K562 (cell line): ENCODE results near the gene C19orf67. TPM values are rescaled to one million over a fixed set of nuclear protein-coding genes. Genes with fewer than 3 reads are reported as not detected.

Experiments
- ATAC-seq: fragments of 200-7000 bp; cut with Tn5 transposase; 3 replicates; pipeline ENCODE4 v1.9.1; 2020; ENCODE audit warnings: moderate library complexity
- BruUV-seq: library from RNA; stranded (reverse); fragments of 400-500 nt; replicated peaks from 2 replicates; lab custom pipeline; 2021; lab: Mats Ljungman, UMichigan
- CTCF ChIA-PET: fragments of 300-600 bp; formaldehyde crosslinking; extraction: SDS; loops from one replicate; lab custom pipeline; 2021; ENCODE audit warnings: low intra/inter-chr PET ratio; lab: Yijun Ruan, JAX
- POLR2A ChIA-PET: fragments of 300-600, 350-650 bp; sonication (Branson Sonifier 250); formaldehyde crosslinking; extraction: SDS; loops from one replicate; lab custom pipeline; 2021; ENCODE audit warnings: antibody characterized with exemption, inconsistent platforms; lab: Yijun Ruan, JAX
- DNase-seq, 4 experiments: peaks; one replicate each; pipeline versions ENCODE4 v3.0.0 to v3.0.0-alpha.2; 2011 to 2018; ENCODE audit warnings: low spot score in 3 of 4, mixed read lengths in 3 of 4; ENCODE audit errors: extremely low read depth in 1 of 4
- FAIRE-seq: peaks from 2 replicates; lab custom pipeline; 2011; peaks lifted over from hg19 to GRCh38; lab: Jason Lieb, UNC
- H2AFZ ChIP-seq: 2 replicates; pipeline ENCODE4 v1.6.0; 2011; ENCODE audit warnings: low read depth, low read length, control low read depth, inconsistent platforms
- H3K27ac ChIP-seq: fragments of 200-600 bp; 3 replicates; pipeline ENCODE4 v1.8.0; 2011; ENCODE audit warnings: low read depth, mild to moderate bottlenecking, control low read depth, inconsistent platforms, low read length, moderate library complexity, mixed read lengths; ENCODE audit errors: extremely low read depth
- H3K27me3 ChIP-seq, 2 experiments: fragments of 300-600 bp in 1 of 2; 2 replicates in 1 of 2; 3 replicates in 1 of 2; pipeline versions ENCODE4 v1.6.0 to v1.8.0; 2011; ENCODE audit warnings: inconsistent platforms in 2 of 2, low read length in 2 of 2, mild to moderate bottlenecking in 1 of 2, mixed read lengths in 1 of 2, moderate library complexity in 1 of 2; ENCODE audit not compliant: control insufficient read depth in 2 of 2, insufficient read depth in 2 of 2
- H3K36me3 ChIP-seq: fragments of 300-600 bp; 3 replicates; pipeline ENCODE4 v1.8.0; 2011; ENCODE audit warnings: mild to moderate bottlenecking, low read length, inconsistent platforms; ENCODE audit not compliant: control insufficient read depth, insufficient read depth
- H3K4me1 ChIP-seq, 2 experiments: fragments of 200-600 bp in 1 of 2; replicated peaks in 1 of 2; 2 replicates in 1 of 2; 3 replicates in 1 of 2; pipeline versions ENCODE4 v1.5.1 to v1.8.0; 2011; ENCODE audit warnings: inconsistent platforms in 2 of 2, low read length in 2 of 2, mild to moderate bottlenecking in 1 of 2, mixed read lengths in 1 of 2, moderate library complexity in 1 of 2; ENCODE audit not compliant: control insufficient read depth in 2 of 2, insufficient read depth in 2 of 2
- H3K4me2 ChIP-seq: 2 replicates; pipeline ENCODE4 v1.6.1; 2011; ENCODE audit warnings: low read length, control low read depth, inconsistent platforms, mixed read lengths; ENCODE audit not compliant: insufficient read depth
- H3K4me3 ChIP-seq: fragments of 200-600 bp; sonication (generic), shearing (Covaris generic); 2 replicates; pipeline ENCODE4 v1.5.1; 2016; ENCODE audit warnings: control low read depth, inconsistent platforms
- H3K79me2 ChIP-seq: fragments of 200-600 bp; 3 replicates; pipeline ENCODE4 v1.8.0; 2011; ENCODE audit warnings: low read length, inconsistent platforms; ENCODE audit not compliant: control insufficient read depth, insufficient read depth
- H3K9ac ChIP-seq, 2 experiments: 2 replicates each; pipeline versions ENCODE4 v1.6.0 to v1.6.1; 2011; ENCODE audit warnings: low read depth in 2 of 2, low read length in 2 of 2, control low read depth in 1 of 2, inconsistent platforms in 1 of 2, mild to moderate bottlenecking in 1 of 2, mixed read lengths in 1 of 2; ENCODE audit not compliant: insufficient read depth in 1 of 2
- H3K9me1 ChIP-seq: one replicate; pipeline ENCODE4 v1.6.0; 2011; ENCODE audit warnings: inconsistent platforms, mild to moderate bottlenecking, low read length, moderate library complexity; ENCODE audit not compliant: control insufficient read depth, insufficient read depth
- H3K9me3 ChIP-seq: replicated peaks from 2 replicates; pipeline ENCODE4 v1.5.1; 2011; ENCODE audit warnings: low read depth, low read length, inconsistent platforms; ENCODE audit not compliant: control insufficient read depth, insufficient read depth
- H4K20me1 ChIP-seq: replicated peaks from 2 replicates; pipeline ENCODE4 v1.6.1; 2011; ENCODE audit warnings: low read length, inconsistent platforms, mixed read lengths; ENCODE audit not compliant: control insufficient read depth, insufficient read depth
- BCL6 ChIP-seq: fragments of 250-450 bp; sonication (Bioruptor Pico); IDR thresholded peaks from 2 replicates; pipeline ENCODE4 v1.4.0; 2020
- CBX8 ChIP-seq: fragments of 200-600 bp; sonication (generic); IDR thresholded peaks from 2 replicates; pipeline ENCODE4 v1.6.1; 2012; ENCODE audit warnings: borderline replicate concordance, mixed run types, low read depth, mild to moderate bottlenecking, moderate library complexity, mixed read lengths, low read length, control low read depth, inconsistent platforms; ENCODE audit not compliant: poor library complexity, severe bottlenecking; ENCODE audit errors: extremely low read depth
- CHCHD3 ChIP-seq: fragments of 250-450 bp; sonication (Bioruptor Pico); IDR thresholded peaks from 2 replicates; pipeline ENCODE4 v2.1.2; 2022; ENCODE audit warnings: mild to moderate bottlenecking
- MYNN ChIP-seq, 2 experiments: sonication (generic); formaldehyde crosslinking in 1 of 2; IDR thresholded peaks; 2 replicates each; pipeline versions ENCODE4 v1.5.0 to v1.6.1; 2016 to 2020; ENCODE audit warnings: antibody characterized with exemption in 1 of 2, missing genetic modification reagents in 1 of 2
- ZNF507 ChIP-seq: conservative IDR thresholded peaks from 2 replicates; pipeline ENCODE4 v1.6.1; 2017; ENCODE audit warnings: missing genetic modification characterization, missing compliant biosample characterization
- ZNF583 ChIP-seq: fragments of 250-450 bp; sonication (Bioruptor Pico); IDR thresholded peaks from 2 replicates; pipeline ENCODE4 v1.4.0; 2020
- ZNF695 ChIP-seq: fragments of 450-650 bp; formaldehyde crosslinking; IDR thresholded peaks from 2 replicates; pipeline ENCODE4 v1.4.0; 2020; ENCODE audit warnings: mild to moderate bottlenecking, moderate library complexity
- WGBS: fragments of 100-300 bp; shearing (Covaris generic); methylation state at CpG from one replicate; pipeline ENCODE4 v1.1.6; 2016; ENCODE audit warnings: low coverage, mixed read lengths; ENCODE audit not compliant: insufficient coverage; ENCODE audit errors: missing lambda C conversion rate; 5-methylcytosine and 5-hydroxymethylcytosine counted together
- in situ Hi-C: fragments of 300-500 bp; cut with MboI; formaldehyde crosslinking; loops from 4 replicates; pipeline ENCODE4 v1.15.0; 2018; ENCODE audit warnings: inconsistent platforms, mixed read lengths
- intact Hi-C: fragments of 100-400 bp; cut with micrococcal nuclease; formaldehyde crosslinking; loops from 2 replicates; pipeline ENCODE4 v1.14.2; 2022
- polyA plus RNA-seq, 8 experiments: library from polyadenylated mRNA; depleted of rRNA in 4 of 8; stranded (reverse) in 5 of 8; unstranded in 3 of 8; fragments of >200 nt; fragmentation: Nextera tagmentation in 2 of 8; fragmentation: Illumina TruSeq in 1 of 8; extraction: Ambion mirVana in 2 of 8; extraction: Trizol in 1 of 8; gene quantifications; 2 replicates each; pipeline versions ENCODE4 v1.2.1 to v1.2.3, GENCODE V29; 2011 to 2014; ENCODE audit warnings: inconsistent platforms in 1 of 8, missing spikeins in 1 of 8
- total RNA-seq, 7 experiments: library from RNA; depleted of rRNA in 6 of 7; stranded (reverse); fragments of >200 nt in 6 of 7; fragmentation: Illumina TruSeq in 2 of 7; extraction: Trizol in 2 of 7; gene quantifications; 2 replicates each; pipeline versions ENCODE4 v1.2.1 to v1.2.3, GENCODE V29; 2011 to 2021; ENCODE audit warnings: low replicate concordance in 1 of 7
- TF ChIP-seq, protein P1 (sequence below): sonication (generic); formaldehyde crosslinking; IDR thresholded peaks from 2 replicates; pipeline ENCODE4 v1.8.0; 2023; ENCODE audit warnings: mild to moderate bottlenecking, missing genetic modification reagents
- TF ChIP-seq, protein P2 (sequence below): fragments of 250-450 bp; sonication (Bioruptor Pico); IDR thresholded peaks from 2 replicates; pipeline ENCODE4 v1.4.0; 2020; ENCODE audit warnings: mild to moderate bottlenecking, moderate library complexity
- TF ChIP-seq, protein P3 (sequence below): fragments of 450-650 bp; IDR thresholded peaks from 2 replicates; pipeline ENCODE4 v1.6.1; 2016
- TF ChIP-seq, protein P4 (sequence below): fragments of 450-650 bp; formaldehyde crosslinking; IDR thresholded peaks from 2 replicates; pipeline ENCODE4 v1.4.0; 2020; ENCODE audit warnings: mild to moderate bottlenecking, mixed read lengths

Gene C19orf67
- total and polyA plus RNA-seq, 9 of the 15 experiments (the other 6 are each of a cell fraction or from before 2014, with no cell fraction given), result 0.29 to 1.8 (median 0.51) TPM; not detected in 3

DNA sequence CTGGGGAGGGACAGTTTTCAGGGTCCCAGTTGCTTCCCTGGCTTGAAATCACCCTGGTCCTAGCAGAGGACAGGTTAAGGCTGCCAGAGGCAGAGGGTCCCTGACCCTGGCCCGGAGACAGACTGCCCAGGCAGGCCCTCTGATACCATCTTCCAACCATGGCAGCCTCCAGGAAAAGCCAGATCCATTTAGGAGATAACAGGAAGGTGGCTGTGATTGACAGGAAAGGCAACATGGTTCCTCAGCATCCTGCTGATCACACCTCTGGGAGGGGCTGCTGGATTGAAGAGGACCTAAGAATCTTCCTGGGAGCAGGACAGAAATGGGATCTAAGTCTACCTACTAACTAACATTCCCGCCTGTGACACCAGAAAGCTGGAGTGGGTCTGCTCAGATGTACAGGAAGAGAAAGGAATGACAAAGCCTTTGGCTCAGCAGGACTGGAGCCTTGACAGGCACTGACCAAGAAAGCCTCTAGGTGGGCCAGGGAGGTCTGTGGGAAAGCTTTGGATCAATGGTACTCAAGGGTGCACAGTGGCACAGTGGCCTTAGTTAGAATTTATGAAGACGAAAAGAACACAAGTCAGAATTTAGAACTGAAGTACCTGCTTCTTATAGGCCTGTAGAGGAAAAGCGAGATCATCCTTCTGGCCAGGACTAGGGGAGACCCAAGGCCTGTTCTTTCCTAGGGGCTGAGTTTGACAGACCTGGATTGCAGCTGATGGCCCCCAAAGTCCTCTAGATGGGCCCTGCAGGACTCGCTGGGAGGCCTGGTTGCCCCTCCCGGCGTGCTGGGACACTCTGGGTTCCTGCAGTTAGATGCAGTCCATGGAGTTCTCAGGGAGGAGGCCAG, 34.3 kb upstream of the C19orf67 start:
- peak; percentile 11 for FAIRE-seq
- Histone ChIP-seq H3K9me1 (no peaks in the 10 kb centered on the region), H3K79me2 (peaks cover 18% of the 10 kb centered on the region), H3K9ac (peak overlapping the region in 1 of 2 experiments; percentile 50; a peak in 2 of 4 replicates), H3K4me1 (peaks cover 33 to 36% of the 10 kb centered on the region in 2 experiments; a peak in 4 of 5 replicates), H3K4me2 (no peak overlapping the region), H3K9me3 (no peaks in the 10 kb centered on the region), H4K20me1 (no peaks in the 10 kb centered on the region), H2AFZ (no peak overlapping the region), H3K4me3 (no peak overlapping the region), H3K27ac (no peak overlapping the region; the same call in 2 of the 3 replicates), H3K36me3 (peaks cover 33% of the 10 kb centered on the region; the same call in 2 of the 3 replicates), H3K27me3 (no peaks in the 10 kb centered on the region)
- in situ Hi-C loops (no loop called here), intact Hi-C loops (no loop called here)
- CTCF ChIA-PET, result no interaction called here
- no peak for ATAC-seq
- BruUV-seq, result TSS peak; percentile 23
- POLR2A ChIA-PET, result interaction anchor here (0.7 kb wide), 1 partner anchor 155 kb away, joined by 3 read pairs; no protein-coding TSS in a partner anchor
- 87% methylated on average over 7 of the region's 7 CpGs for WGBS
- no peak for DNase-seq
- TF ChIP-seq MYNN (IDR thresholded peaks at IDR 0.05) (no peak), MYNN (CRISPR knock-in tag; IDR thresholded peaks at IDR 0.05) (no peak), CBX8 (no peak), ZNF695 (CRISPR knock-in tag) (no peak), CHCHD3 (CRISPR knock-in tag) (no peak), BCL6 (CRISPR knock-in tag) (no peak), ZNF583 (CRISPR knock-in tag) (no peak), ZNF507 (tag) (no peak)
- TF ChIP-seq, protein P1, sequence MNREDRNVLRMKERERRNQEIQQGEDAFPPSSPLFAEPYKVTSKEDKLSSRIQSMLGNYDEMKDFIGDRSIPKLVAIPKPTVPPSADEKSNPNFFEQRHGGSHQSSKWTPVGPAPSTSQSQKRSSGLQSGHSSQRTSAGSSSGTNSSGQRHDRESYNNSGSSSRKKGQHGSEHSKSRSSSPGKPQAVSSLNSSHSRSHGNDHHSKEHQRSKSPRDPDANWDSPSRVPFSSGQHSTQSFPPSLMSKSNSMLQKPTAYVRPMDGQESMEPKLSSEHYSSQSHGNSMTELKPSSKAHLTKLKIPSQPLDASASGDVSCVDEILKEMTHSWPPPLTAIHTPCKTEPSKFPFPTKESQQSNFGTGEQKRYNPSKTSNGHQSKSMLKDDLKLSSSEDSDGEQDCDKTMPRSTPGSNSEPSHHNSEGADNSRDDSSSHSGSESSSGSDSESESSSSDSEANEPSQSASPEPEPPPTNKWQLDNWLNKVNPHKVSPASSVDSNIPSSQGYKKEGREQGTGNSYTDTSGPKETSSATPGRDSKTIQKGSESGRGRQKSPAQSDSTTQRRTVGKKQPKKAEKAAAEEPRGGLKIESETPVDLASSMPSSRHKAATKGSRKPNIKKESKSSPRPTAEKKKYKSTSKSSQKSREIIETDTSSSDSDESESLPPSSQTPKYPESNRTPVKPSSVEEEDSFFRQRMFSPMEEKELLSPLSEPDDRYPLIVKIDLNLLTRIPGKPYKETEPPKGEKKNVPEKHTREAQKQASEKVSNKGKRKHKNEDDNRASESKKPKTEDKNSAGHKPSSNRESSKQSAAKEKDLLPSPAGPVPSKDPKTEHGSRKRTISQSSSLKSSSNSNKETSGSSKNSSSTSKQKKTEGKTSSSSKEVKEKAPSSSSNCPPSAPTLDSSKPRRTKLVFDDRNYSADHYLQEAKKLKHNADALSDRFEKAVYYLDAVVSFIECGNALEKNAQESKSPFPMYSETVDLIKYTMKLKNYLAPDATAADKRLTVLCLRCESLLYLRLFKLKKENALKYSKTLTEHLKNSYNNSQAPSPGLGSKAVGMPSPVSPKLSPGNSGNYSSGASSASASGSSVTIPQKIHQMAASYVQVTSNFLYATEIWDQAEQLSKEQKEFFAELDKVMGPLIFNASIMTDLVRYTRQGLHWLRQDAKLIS, result no peak
- TF ChIP-seq, protein P2, sequence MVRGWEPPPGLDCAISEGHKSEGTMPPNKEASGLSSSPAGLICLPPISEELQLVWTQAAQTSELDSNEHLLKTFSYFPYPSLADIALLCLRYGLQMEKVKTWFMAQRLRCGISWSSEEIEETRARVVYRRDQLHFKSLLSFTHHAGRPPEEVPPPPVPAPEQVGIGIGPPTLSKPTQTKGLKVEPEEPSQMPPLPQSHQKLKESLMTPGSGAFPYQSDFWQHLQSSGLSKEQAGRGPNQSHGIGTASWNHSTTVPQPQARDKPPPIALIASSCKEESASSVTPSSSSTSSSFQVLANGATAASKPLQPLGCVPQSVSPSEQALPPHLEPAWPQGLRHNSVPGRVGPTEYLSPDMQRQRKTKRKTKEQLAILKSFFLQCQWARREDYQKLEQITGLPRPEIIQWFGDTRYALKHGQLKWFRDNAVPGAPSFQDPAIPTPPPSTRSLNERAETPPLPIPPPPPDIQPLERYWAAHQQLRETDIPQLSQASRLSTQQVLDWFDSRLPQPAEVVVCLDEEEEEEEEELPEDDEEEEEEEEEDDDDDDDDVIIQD (CRISPR knock-in tag), result no peak
- TF ChIP-seq, protein P3, sequence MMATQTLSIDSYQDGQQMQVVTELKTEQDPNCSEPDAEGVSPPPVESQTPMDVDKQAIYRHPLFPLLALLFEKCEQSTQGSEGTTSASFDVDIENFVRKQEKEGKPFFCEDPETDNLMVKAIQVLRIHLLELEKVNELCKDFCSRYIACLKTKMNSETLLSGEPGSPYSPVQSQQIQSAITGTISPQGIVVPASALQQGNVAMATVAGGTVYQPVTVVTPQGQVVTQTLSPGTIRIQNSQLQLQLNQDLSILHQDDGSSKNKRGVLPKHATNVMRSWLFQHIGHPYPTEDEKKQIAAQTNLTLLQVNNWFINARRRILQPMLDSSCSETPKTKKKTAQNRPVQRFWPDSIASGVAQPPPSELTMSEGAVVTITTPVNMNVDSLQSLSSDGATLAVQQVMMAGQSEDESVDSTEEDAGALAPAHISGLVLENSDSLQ, result peak; percentile 87
- TF ChIP-seq, protein P4, sequence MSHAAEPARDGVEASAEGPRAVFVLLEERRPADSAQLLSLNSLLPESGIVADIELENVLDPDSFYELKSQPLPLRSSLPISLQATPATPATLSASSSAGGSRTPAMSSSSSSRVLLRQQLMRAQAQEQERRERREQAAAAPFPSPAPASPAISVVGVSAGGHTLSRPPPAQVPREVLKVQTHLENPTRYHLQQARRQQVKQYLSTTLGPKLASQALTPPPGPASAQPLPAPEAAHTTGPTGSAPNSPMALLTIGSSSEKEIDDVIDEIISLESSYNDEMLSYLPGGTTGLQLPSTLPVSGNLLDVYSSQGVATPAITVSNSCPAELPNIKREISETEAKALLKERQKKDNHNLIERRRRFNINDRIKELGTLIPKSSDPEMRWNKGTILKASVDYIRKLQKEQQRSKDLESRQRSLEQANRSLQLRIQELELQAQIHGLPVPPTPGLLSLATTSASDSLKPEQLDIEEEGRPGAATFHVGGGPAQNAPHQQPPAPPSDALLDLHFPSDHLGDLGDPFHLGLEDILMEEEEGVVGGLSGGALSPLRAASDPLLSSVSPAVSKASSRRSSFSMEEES (CRISPR knock-in tag), result no peak
